Thyroid gland (tissue), 4 donors: Measurements from ENCODE around the gene SRGAP1. TPM values are rescaled to one million over a fixed set of nuclear protein-coding genes. Genes with fewer than 3 reads are reported as not detected.
A peak's percentile ranks its signal among the peaks of the same experiment; 100 is the strongest.

Experiments used
- DNase-seq, 2 donors: peaks; one replicate each; pipeline ENCODE4 v3.0.0-alpha.2; 2019
- H3K27ac ChIP-seq, 3 donors: fragments of 200-600 bp; sonication (generic); 1 replicate in 2 of 3; 2 replicates in 1 of 3; pipeline ENCODE4 v1.5.1; 2016 to 2019; ENCODE audit warnings: mild to moderate bottlenecking in 1 of 3, moderate library complexity in 1 of 3
- H3K27me3 ChIP-seq: fragments of 200-600 bp; sonication (generic); one replicate; pipeline ENCODE4 v1.5.1; 2019
- H3K36me3 ChIP-seq, 2 donors: fragments of 200-600 bp; sonication (generic); one replicate each; pipeline ENCODE4 v1.5.1; 2016 to 2019
- H3K4me1 ChIP-seq, 2 donors: fragments of 200-600 bp; sonication (generic); one replicate each; pipeline ENCODE4 v1.5.1; 2017 to 2019
- H3K4me3 ChIP-seq, 3 donors: fragments of 200-600 bp; sonication (generic); replicated peaks in 1 of 3; 1 replicate in 2 of 3; 2 replicates in 1 of 3; pipeline ENCODE4 v1.5.1; 2016; ENCODE audit warnings: mild to moderate bottlenecking in 1 of 3
- H3K9me3 ChIP-seq: fragments of 200-600 bp; sonication (generic); one replicate; pipeline ENCODE4 v1.5.1; 2017
- CTCF ChIP-seq, 6 experiments: fragments of 200-600 bp in 3 of 6; fragments of 450-650 bp in 3 of 6; sonication (generic) in 3 of 6; IDR thresholded peaks; one replicate each; pipeline ENCODE4 v1.5.1; 2016 to 2019; ENCODE audit warnings: antibody characterized with exemption in 6 of 6, mild to moderate bottlenecking in 2 of 6, inconsistent platforms in 1 of 6, moderate library complexity in 1 of 6
- POLR2A ChIP-seq, 2 donors: fragments of 450-650 bp; IDR thresholded peaks; one replicate each; pipeline ENCODE4 v1.6.1; 2017; ENCODE audit warnings: antibody characterized with exemption in 2 of 2, mild to moderate bottlenecking in 2 of 2, moderate library complexity in 1 of 2
- WGBS, 2 donors: methylation state at CpG; one replicate each; pipeline ENCODE4 v1.1.5; 2017; 5-methylcytosine and 5-hydroxymethylcytosine counted together
- intact Hi-C: fragments of 100-400 bp; cut with DNase I; formaldehyde crosslinking; loops from one replicate; pipeline ENCODE4 v1.15.1; 2023
- total RNA-seq, 4 donors: library from RNA; depleted of rRNA; stranded (reverse); fragments of >200 nt; gene quantifications; one replicate each; pipeline ENCODE4 v1.2.3, GENCODE V29; 2016

Gene SRGAP1
- total RNA-seq, 4 donors from 2014 or later: 14.1 to 26.3 (median 20.9) TPM

GRCh38 chr12:64137117-64137516 lies 292.6 kb downstream of the SRGAP1 start:
- Histone ChIP-seq H3K27ac (no peak overlapping the region), H3K27me3 (no peaks in the 10 kb centered on the region), H3K4me1 (peaks cover under 1 to 2% of the 10 kb centered on the region in 2 donors), H3K36me3 (peaks cover 0 to 6% of the 10 kb centered on the region in 2 donors), H3K4me3 (no peak overlapping the region), H3K9me3 (no peaks in the 10 kb centered on the region)
- no peak for DNase-seq
- intact Hi-C loops: no loop called here
- WGBS, 2 donors: 95 to 96% methylated on average over 6 of the region's 6 CpGs
- no peak for TF ChIP-seq POLR2A (IDR thresholded peaks at IDR 0.05)

- Histone ChIP-seq H3K36me3 (peaks cover 0 to 3% of the 10 kb centered on the region in 2 donors), H3K27ac (no peak overlapping the region), H3K4me1 (peaks cover 10 to 11% of the 10 kb centered on the region in 2 donors), H3K4me3 (no peak overlapping the region), H3K27me3 (no peaks in the 10 kb centered on the region), H3K9me3 (no peaks in the 10 kb centered on the region)
- WGBS, 2 donors: 89 to 96% methylated on average over 1 of the region's 1 CpG
- TF ChIP-seq POLR2A (IDR thresholded peaks at IDR 0.05) (no peak), CTCF (IDR thresholded peaks at IDR 0.05) (no peak)
- intact Hi-C loops: no loop called here
- no peak for DNase-seq
Measured at GRCh38 chr12:64139021-64139420, 294.5 kb downstream of the SRGAP1 start.

GRCh38 chr12:64142382-64142781 lies 297.9 kb downstream of the SRGAP1 start:
- peak overlapping the region; percentile 4 to 30 (median 14) for H3K27ac ChIP-seq
- peak; percentile 19 to 42 for DNase-seq
- peaks cover 10 to 12% of the 10 kb centered on the region in 2 donors for H3K4me1 ChIP-seq
- H3K9me3 ChIP-seq: no peaks in the 10 kb centered on the region
- intact Hi-C loops: no loop called here
- peaks cover 0 to 2% of the 10 kb centered on the region in 2 donors for H3K36me3 ChIP-seq
- 50 to 60% methylated on average over 7 of the region's 7 CpGs for whole genome bisulfite sequencing, 2 donors
- H3K27me3 ChIP-seq: no peaks in the 10 kb centered on the region
- no peak overlapping the region for H3K4me3 ChIP-seq
- no peak for TF ChIP-seq POLR2A (IDR thresholded peaks at IDR 0.05)
- no peak for TF ChIP-seq CTCF (IDR thresholded peaks at IDR 0.05)

- TF ChIP-seq POLR2A (IDR thresholded peaks at IDR 0.05) (no peak), CTCF (IDR thresholded peaks at IDR 0.05) (no peak)
- H3K4me3 ChIP-seq: no peak overlapping the region
- intact Hi-C loops: no loop called here
- no peaks in the 10 kb centered on the region for H3K27me3 ChIP-seq
- peaks cover 10 to 15% of the 10 kb centered on the region in 2 donors for H3K4me1 ChIP-seq
- H3K27ac ChIP-seq: peak overlapping the region in 1 of 3 donors; percentile 14
- 78 to 80% methylated on average over 7 of the region's 7 CpGs for WGBS, 2 donors
- H3K9me3 ChIP-seq: no peaks in the 10 kb centered on the region
- DNase-seq: no peak
- peaks cover 0 to 2% of the 10 kb centered on the region in 2 donors for H3K36me3 ChIP-seq
Measured at GRCh38 chr12:64142784-64143183, 298.3 kb downstream of the SRGAP1 start.

GRCh38 chr12:64145226-64145625 lies 300.7 kb downstream of the SRGAP1 start:
- H3K27ac ChIP-seq: no peak overlapping the region
- WGBS, 2 donors: 93 to 95% methylated on average over 5 of the region's 5 CpGs
- H3K9me3 ChIP-seq: no peaks in the 10 kb centered on the region
- no peak overlapping the region for H3K4me3 ChIP-seq
- H3K4me1 ChIP-seq: peaks cover 10 to 15% of the 10 kb centered on the region in 2 donors
- intact Hi-C loops: no loop called here
- H3K27me3 ChIP-seq: no peaks in the 10 kb centered on the region
- H3K36me3 ChIP-seq: peaks cover 0 to 2% of the 10 kb centered on the region in 2 donors
- TF ChIP-seq CTCF (IDR thresholded peaks at IDR 0.05) (no peak), POLR2A (IDR thresholded peaks at IDR 0.05) (no peak)
- no peak for DNase-seq
